Suppressor macrophage treated with lipopolysaccharide for 1 hour (primary cell): Measurements from ENCODE around the gene GJC2.

Experiments
- DNase-seq, 3 donors: peaks; one replicate each; pipeline ENCODE4 v3.0.0-alpha.2; 2020 to 2022

The GJC2 gene

GRCh38 chr1:228194921-228195812, 45.4 kb downstream of the GJC2 start:
- no peak for DNase-seq

- DNase-seq = no peak
Observed at GRCh38 chr1:228197555-228198147, 47.9 kb downstream of the GJC2 start.

- DNase-seq = no peak
Observed at GRCh38 chr1:228198977-228199590, 49.4 kb downstream of the GJC2 start.

GRCh38 chr1:228204958-228205357, 55.2 kb downstream of the GJC2 start:
- DNase-seq = no peak

DNA sequence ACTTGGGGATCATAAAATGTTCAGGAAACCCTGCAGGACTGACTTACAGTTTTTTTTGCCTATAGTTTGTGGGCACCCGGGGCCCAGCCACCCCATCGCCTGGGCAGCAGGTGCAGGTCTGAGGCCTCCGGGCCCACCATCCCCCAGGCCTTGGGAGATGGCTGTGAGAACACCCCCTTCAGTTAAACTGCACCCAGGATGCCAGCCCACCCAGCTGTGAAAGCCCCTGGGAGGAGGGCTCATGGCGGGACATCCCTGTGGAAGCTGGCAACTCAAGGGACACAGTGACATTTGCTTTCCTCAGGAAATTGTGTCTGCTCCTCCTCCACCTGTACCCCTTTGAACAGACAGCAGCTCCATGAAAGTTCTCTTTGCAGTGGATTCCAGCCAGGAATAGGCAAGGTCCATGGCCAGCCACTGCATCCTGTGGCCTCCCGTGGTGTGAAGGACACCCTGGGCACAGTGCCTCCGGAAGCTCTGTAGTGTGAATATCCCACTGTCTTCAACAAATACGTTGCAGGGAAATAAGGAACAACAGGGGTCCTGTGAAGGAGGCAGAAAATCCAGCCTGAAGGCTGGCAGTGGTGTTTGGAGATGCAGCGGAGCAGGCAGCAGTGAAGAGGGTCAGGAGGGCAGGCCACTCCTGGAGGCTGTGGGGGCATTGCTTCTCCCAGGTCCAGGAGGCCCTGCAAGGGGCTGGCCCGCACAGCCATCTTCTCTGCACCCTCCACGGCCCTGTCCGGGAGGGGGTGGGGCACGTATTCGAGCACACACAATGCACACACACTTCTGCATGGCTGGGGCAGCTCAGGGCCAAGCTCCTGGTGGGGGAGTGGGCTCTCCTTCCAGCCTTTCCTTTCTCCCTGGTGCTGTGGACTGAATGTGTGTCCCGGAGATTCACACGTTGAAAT, 56.1 kb downstream of the GJC2 start:
- no peak for DNase-seq

DNA sequence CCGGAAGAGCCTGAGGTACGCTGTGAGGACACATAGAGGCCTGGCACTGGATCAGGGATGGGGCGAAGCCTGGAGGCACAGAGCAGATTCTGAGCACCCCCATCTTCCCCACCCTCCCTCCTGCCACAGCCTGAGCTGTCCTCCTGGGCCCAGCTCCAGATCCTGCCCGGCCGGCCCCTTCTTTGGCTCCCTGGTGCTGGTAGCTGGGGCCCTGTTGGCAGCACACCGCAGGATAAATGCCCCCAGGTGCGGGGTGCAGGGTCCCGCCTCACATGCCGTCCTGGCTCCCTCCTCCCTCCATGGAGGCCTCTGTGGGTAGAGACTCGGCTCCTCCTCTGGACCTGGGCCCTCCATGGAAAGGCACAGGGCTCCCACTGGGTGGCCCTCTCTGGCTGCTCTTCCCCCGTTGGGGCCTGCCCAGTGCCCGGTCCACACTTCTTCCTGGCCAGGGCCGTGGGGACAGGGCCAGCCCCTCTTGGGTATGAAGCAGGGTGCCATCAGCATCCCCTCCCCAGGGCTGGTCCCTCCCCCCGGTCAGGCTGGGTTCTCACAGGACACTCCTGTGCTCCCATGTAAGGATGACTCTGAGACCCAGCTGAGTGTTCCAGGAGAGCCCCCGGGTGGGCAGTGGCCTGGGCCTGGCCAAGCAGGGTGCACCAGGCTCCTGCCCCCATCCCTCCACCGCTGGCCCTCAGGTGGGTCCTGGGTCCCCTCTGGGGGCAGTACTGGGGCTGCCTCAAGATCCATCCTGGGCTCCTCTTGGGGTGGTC, 57.0 kb downstream of the GJC2 start:
- no peak for DNase-seq

- no peak for DNase-seq
Observed at GRCh38 chr1:228207381-228207810, 57.7 kb downstream of the GJC2 start.

DNA sequence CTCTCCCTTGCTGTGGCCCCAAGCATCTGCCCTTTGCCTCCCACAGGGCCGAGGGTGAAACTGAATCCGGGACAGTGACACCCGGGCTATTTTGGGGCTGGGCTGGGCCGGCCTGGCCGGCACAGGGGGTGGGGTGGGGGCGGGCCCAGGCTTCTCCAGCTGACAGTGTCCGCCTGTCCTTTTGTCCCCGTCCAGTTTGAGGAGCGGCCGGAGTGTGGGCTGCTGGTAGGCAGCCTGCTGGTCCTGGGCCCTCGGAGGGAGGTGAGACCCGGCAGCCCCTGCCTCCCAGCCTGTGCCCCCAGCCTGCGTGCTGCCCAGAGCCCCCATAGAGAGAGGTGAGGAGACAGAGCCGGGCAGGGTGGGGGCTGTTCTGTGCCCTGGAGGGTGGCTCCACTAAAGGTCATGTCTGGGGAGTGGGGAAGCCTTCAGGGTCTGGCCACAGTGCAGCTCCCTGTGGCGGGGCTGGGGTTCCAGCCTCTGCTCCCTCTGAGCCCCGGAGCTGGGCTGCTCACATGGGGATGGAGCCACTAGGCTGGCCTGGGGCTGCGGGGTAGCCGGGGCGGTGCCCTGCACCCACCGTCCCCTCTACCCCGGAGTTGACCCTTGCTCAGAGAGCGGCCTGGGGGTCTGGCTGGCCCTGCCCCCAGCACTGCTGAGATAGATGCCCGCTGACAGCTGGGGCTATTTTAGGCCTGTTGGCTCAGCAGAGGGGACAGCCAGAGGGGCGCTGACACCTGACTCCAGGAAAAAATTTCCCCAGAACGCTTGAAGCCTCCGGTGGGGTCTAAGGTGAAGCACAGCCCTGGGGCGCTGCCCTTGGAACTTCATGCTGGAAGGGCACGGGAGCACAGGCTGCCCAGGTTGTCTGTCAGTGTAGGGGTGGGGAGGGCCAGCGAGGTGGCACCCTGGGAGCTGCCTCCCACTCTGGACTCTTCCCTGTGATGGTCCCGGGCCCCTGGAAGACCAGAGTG, 58.4 kb downstream of the GJC2 start, which contains the start of gene OBSCN:
Gene OBSCN (plus strand): TSS at position 194 of the 971 bp plus-strand sequence. CDS start 3,740 bp downstream, outside the sequence.
- no peak for DNase-seq

DNA sequence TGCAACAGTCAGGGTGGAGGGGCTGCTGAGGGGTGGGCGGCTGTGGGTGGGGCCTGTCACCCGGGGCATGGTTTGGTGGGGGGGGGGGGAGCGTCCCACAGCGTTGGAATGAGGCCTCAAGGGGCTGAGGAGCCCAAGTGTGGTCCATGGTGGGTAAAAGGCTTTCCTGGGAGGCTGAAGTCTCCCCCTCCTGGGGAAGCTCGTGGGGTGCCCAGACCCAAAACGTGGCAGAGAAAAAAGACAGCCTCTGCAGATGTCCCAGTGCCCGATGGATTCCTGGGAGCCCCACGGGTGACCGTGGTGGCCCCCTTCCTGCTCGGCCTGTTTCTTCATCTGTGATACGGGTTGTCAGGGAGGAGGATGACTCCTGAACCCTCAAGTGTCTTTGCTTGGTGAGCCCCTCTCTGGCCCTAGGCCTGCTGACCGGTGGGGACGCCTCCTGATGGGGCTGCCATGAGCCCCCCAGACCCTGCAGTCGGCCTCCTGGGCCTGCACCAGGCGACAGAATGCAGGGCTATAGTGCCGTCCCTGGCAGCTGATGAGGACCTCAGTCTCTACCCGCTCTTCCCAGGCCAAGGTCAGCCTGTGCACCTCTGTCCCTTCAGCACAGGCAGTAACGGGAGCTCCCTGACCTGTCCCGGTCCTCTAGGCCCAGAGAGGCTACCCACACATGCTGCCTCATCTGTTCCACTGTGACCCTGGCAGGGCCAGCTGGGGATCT, 59.3 kb downstream of the GJC2 start:
- no peak for DNase-seq
